Gastrocnemius medialis (tissue), 4 donors: ENCODE measurements around the gene CAMSAP2. TPM values are rescaled to one million over a fixed set of nuclear protein-coding genes. Genes with fewer than 3 reads are reported as not detected.
"Not testable (repeated sequence)": the region's sequence is repeated elsewhere in the genome, so short reads cannot be mapped to it uniquely, and the experiment has no call there.

ENCODE experiments used
- ATAC-seq, 2 donors: fragments of 150-250 bp; one replicate each; pipeline ENCODE4 v1.9.1; 2016
- DNase-seq, 2 donors: peaks; one replicate each; pipeline ENCODE4 v3.0.0-alpha.2; 2019
- H3K27ac ChIP-seq, 4 donors: fragments of 200-600 bp; sonication (generic); 1 replicate in 1 of 4; 2 replicates in 3 of 4; pipeline ENCODE4 v1.5.1; 2016 to 2018; ENCODE audit warnings: mild to moderate bottlenecking in 2 of 4, moderate library complexity in 1 of 4
- H3K27me3 ChIP-seq, 3 donors: fragments of 200-600 bp; sonication (generic) in 2 of 3; 1 replicate in 1 of 3; 2 replicates in 2 of 3; pipeline versions ENCODE4 v1.5.1 to v1.6.0; 2016 to 2019; ENCODE audit warnings: mild to moderate bottlenecking in 1 of 3, moderate library complexity in 1 of 3
- H3K36me3 ChIP-seq, 2 donors: fragments of 200-600 bp; sonication (generic) in 1 of 2; one replicate each; pipeline ENCODE4 v1.5.1; 2017 to 2018
- H3K4me1 ChIP-seq, 2 donors: fragments of 200-600 bp; sonication (generic) in 1 of 2; one replicate each; pipeline ENCODE4 v1.5.1; 2016 to 2017; ENCODE audit warnings: mild to moderate bottlenecking in 2 of 2
- H3K4me3 ChIP-seq, 4 donors: fragments of 200-600 bp; sonication (generic) in 3 of 4; 1 replicate in 1 of 4; 2 replicates in 3 of 4; pipeline ENCODE4 v1.5.1; 2016 to 2019; ENCODE audit warnings: mild to moderate bottlenecking in 2 of 4
- H3K9me3 ChIP-seq, 3 donors: fragments of 200-600 bp; sonication (generic) in 2 of 3; 1 replicate in 1 of 3; 2 replicates in 2 of 3; pipeline ENCODE4 v1.5.1; 2016 to 2019
- POLR2A ChIP-seq, 2 donors: fragments of 450-650 bp; IDR thresholded peaks; one replicate each; pipeline ENCODE4 v1.6.1; 2017; ENCODE audit warnings: antibody characterized with exemption in 2 of 2, mild to moderate bottlenecking in 2 of 2, moderate library complexity in 2 of 2
- in situ Hi-C, 4 donors: fragments of 200-750 bp; cut with MboI; loops; one replicate each; pipeline versions ENCODE4 v1.15.0 to v1.8.0; 2017; ENCODE audit warnings: low sequenced_read_pairs in 4 of 4
- intact Hi-C: fragments of 100-400 bp; cut with DNase I; formaldehyde crosslinking; loops from one replicate; pipeline ENCODE4 v1.15.1; 2023; ENCODE audit warnings: low total_unique reads
- total RNA-seq, 4 donors: library from RNA; depleted of rRNA; stranded (reverse); fragments of >200 nt; gene quantifications; one replicate each; pipeline versions ENCODE4 v1.1.0 to v1.2.3, GENCODE V29; 2016
- TF ChIP-seq, protein P1 (sequence below), 5 experiments: fragments of 450-650 bp in 3 of 5; fragments of 200-600 bp in 2 of 5; sonication (generic) in 2 of 5; IDR thresholded peaks in 4 of 5; conservative IDR thresholded peaks in 1 of 5; 1 replicate in 4 of 5; 2 replicates in 1 of 5; pipeline ENCODE4 v1.5.1; 2016 to 2019; ENCODE audit warnings: antibody characterized with exemption in 5 of 5, mild to moderate bottlenecking in 3 of 5, moderate library complexity in 3 of 5

The CAMSAP2 gene
- total RNA-seq, 4 donors from 2014 or later: 39.3 to 63.9 (median 54.2) TPM

DNA sequence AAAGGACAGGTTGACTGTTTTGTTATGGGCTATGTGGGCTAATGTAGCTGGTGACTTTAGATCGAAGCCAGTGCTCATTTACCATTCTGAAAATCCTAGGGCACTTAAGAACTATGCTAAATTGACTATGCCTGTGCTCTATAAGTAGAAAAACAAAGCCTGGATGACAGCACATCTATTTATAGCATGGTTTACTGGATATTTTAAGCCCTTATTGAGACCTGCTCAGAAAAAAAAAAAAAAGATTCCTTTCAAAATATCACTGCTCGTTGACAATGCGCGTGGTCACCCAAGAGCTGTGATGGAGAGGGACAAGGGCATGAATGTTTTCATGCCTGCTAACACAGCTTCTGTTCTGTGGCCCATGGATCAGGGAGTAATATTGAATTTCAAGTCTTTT is 48.1 kb downstream of the CAMSAP2 start:
- intact Hi-C loops: no loop called here
- no peak for DNase-seq
- no peaks in the 10 kb centered on the region for H3K36me3 ChIP-seq
- H3K27me3 ChIP-seq: no peaks in the 10 kb centered on the region
- peak overlapping the region in 1 of 4 donors; percentile 10 for H3K27ac ChIP-seq
- no peaks in the 10 kb centered on the region for H3K9me3 ChIP-seq
- ATAC-seq: peak in 1 of 2 donors; percentile 46
- TF ChIP-seq, protein P1, sequence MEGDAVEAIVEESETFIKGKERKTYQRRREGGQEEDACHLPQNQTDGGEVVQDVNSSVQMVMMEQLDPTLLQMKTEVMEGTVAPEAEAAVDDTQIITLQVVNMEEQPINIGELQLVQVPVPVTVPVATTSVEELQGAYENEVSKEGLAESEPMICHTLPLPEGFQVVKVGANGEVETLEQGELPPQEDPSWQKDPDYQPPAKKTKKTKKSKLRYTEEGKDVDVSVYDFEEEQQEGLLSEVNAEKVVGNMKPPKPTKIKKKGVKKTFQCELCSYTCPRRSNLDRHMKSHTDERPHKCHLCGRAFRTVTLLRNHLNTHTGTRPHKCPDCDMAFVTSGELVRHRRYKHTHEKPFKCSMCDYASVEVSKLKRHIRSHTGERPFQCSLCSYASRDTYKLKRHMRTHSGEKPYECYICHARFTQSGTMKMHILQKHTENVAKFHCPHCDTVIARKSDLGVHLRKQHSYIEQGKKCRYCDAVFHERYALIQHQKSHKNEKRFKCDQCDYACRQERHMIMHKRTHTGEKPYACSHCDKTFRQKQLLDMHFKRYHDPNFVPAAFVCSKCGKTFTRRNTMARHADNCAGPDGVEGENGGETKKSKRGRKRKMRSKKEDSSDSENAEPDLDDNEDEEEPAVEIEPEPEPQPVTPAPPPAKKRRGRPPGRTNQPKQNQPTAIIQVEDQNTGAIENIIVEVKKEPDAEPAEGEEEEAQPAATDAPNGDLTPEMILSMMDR (IDR thresholded peaks at IDR 0.05 in 4 of 5, conservative IDR thresholded peaks at IDR 0.05 in 1 of 5): no peak
- TF ChIP-seq POLR2A (IDR thresholded peaks at IDR 0.05): no peak
- in situ Hi-C loops: no loop called here
- H3K4me3 ChIP-seq: no peak overlapping the region
- peaks cover 6 to 11% of the 10 kb centered on the region in 2 donors for H3K4me1 ChIP-seq

DNA sequence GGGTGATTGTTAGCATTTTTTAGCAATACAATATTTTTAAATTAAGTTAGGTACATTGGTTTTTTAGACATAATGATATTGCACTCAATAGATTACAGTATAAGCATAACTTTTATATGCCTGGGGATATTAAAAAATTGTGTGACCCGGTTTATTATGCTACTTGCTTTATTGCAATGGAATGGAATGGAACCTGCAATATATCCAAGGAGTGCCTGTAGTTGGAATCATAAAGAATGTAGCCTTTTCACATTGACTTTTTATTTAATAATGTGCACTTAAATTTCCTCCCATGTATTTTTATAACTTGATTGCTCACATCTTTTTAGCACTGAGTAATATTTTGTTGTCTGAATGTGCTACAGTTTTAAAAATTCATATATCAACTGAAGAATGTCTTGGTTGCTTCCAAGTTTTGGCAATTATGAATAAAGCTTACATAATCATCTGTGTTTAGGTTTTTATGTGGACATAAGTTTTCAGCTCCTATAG is 49.2 kb downstream of the CAMSAP2 start:
- Histone ChIP-seq H3K36me3 (no peaks in the 10 kb centered on the region), H3K4me3 (no peak overlapping the region), H3K27ac (no peak overlapping the region), H3K4me1 (peaks cover 6 to 11% of the 10 kb centered on the region in 2 donors), H3K27me3 (no peaks in the 10 kb centered on the region), H3K9me3 (no peaks in the 10 kb centered on the region)
- in situ Hi-C loops: no loop called here
- intact Hi-C loops: no loop called here
- TF ChIP-seq, protein P1 (IDR thresholded peaks at IDR 0.05 in 4 of 5, conservative IDR thresholded peaks at IDR 0.05 in 1 of 5): no peak
- no peak for TF ChIP-seq POLR2A (IDR thresholded peaks at IDR 0.05)
- ATAC-seq: no peak
- no peak for DNase-seq

DNA sequence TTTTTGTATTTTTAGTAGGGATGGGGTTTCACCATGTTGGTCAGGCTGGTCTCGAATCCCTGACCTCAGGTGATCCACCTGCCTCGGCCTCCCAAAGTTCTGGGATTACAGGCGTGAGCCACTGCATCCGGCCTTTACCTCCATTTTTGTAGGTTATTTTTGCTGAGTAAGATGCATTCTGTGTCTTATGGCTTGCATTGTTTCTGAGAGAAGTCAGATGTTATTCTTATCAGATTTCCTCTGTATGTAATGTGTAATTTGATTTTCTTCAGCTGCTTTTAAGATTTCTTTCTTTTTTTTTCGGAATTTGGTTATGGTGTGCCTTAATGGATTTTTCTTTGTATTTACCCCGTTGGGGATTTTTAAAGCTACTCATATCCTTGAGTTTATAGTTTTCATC is 52.3 kb downstream of the CAMSAP2 start:
- H3K36me3 ChIP-seq, H3K9me3 ChIP-seq, H3K4me3 ChIP-seq, ATAC-seq, intact Hi-C loops, H3K27ac ChIP-seq, DNase-seq, H3K27me3 ChIP-seq: not testable (repeated sequence)
- in situ Hi-C loops: loop anchor here in 1 of 4 donors (10.0 kb wide), 1 partner anchor 166 kb away; the partner anchor contains the start of gene KIF14
- H3K4me1 ChIP-seq: peaks cover 19 to 22% of the 10 kb centered on the region in 2 donors

DNA sequence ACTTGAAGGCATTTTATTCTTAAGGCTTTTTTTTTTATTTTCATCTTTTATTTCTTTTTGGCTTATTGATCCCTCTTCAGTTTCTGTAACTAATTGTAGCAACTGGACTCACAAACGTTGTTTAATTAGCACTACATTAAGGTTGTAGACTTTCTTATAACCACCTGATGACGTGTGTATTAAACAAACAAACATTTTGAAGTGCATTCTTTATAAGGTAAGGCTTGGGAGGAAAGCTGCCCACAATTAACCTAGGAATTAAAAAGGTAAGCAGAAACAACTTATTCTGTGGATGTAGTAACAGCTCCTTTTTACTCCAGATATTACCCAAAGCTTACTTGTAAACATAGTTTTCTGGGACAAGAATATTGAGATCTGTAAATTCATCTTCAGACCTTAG is 55.0 kb downstream of the CAMSAP2 start:
- no peak for DNase-seq
- H3K9me3 ChIP-seq: no peaks in the 10 kb centered on the region
- no peaks in the 10 kb centered on the region for H3K27me3 ChIP-seq
- no peaks in the 10 kb centered on the region for H3K36me3 ChIP-seq
- TF ChIP-seq POLR2A (IDR thresholded peaks at IDR 0.05): no peak
- TF ChIP-seq, protein P1 (IDR thresholded peaks at IDR 0.05 in 4 of 5, conservative IDR thresholded peaks at IDR 0.05 in 1 of 5): no peak
- intact Hi-C loops (no loop called here), in situ Hi-C loops (loop anchor here in 1 of 4 donors (10.0 kb wide), 1 partner anchor 169 kb away; the partner anchor contains the start of gene KIF14)
- H3K27ac ChIP-seq: no peak overlapping the region
- peaks cover 19 to 22% of the 10 kb centered on the region in 2 donors for H3K4me1 ChIP-seq
- ATAC-seq: no peak
- H3K4me3 ChIP-seq: no peak overlapping the region

DNA sequence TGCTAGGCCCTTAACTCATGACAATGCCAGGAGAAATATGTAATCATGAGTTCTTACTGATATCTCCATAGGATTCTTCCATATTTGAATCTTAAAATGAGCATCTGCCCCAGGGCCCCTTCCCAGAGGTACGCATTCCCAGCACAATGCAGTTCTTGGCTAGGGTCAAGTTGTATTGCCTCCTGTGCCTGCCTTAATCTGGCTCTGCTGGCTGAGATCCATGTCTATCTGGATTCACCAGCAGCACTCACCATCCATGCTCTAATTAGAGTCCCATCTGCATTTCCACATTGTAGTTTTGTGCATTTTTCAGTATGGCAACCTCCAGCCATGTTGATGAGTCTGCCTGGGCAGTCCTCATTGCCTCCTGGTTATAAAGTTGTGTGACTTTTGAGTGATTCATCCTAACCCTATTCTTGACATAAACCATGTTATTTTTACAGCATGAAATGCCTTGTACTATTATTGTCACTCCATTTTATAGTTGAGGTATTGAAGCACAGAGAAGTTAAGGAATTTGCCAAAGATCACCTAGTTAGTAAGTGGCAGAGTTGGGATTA is 55.9 kb downstream of the CAMSAP2 start:
- ATAC-seq: no peak
- TF ChIP-seq, protein P1 (IDR thresholded peaks at IDR 0.05 in 4 of 5, conservative IDR thresholded peaks at IDR 0.05 in 1 of 5): no peak
- TF ChIP-seq POLR2A (IDR thresholded peaks at IDR 0.05): no peak
- in situ Hi-C loops (loop anchor here in 1 of 4 donors (10.0 kb wide), 1 partner anchor 170 kb away; the partner anchor contains the start of gene KIF14), intact Hi-C loops (no loop called here)
- no peaks in the 10 kb centered on the region for H3K27me3 ChIP-seq
- no peak for DNase-seq
- H3K4me3 ChIP-seq: no peak overlapping the region
- no peaks in the 10 kb centered on the region for H3K9me3 ChIP-seq
- H3K4me1 ChIP-seq: peaks cover 14 to 22% of the 10 kb centered on the region in 2 donors
- H3K36me3 ChIP-seq: no peaks in the 10 kb centered on the region
- no peak overlapping the region for H3K27ac ChIP-seq
